HL-60 (cell line): ENCODE results near the gene ATP9B.

Experiments used
- CTCF ChIP-seq: IDR thresholded peaks from one replicate; pipeline ENCODE4 v1.5.1; 2011; ENCODE audit warnings: low read length, control low read depth, inconsistent platforms; ENCODE audit not compliant: insufficient read depth
- TF ChIP-seq, protein P1 (sequence below): IDR thresholded peaks from 2 replicates; pipeline ENCODE4 v1.6.1; 2012; ENCODE audit warnings: low read depth; ENCODE audit not compliant: insufficient replicate concordance

DNA sequence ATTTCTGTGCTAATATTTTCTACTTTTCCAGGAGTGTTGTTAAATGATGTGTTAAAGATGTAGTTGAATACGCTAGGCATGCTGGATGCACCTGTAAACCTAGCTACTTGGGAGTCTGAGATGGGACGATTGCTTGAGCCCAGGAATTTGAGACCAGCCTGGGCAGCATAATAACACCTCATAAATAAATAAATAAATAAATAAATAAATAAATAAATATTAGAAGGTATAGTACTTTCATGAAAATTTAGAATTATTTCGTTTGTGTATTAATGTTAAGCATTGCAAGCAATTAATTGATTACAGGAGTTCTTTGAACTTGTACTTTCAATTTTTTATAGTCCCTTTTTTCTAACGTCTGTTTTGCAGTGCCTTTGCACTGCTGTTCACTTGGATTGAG lies 137.2 kb downstream of the ATP9B start:
- no peak for TF ChIP-seq CTCF
- TF ChIP-seq, protein P1, sequence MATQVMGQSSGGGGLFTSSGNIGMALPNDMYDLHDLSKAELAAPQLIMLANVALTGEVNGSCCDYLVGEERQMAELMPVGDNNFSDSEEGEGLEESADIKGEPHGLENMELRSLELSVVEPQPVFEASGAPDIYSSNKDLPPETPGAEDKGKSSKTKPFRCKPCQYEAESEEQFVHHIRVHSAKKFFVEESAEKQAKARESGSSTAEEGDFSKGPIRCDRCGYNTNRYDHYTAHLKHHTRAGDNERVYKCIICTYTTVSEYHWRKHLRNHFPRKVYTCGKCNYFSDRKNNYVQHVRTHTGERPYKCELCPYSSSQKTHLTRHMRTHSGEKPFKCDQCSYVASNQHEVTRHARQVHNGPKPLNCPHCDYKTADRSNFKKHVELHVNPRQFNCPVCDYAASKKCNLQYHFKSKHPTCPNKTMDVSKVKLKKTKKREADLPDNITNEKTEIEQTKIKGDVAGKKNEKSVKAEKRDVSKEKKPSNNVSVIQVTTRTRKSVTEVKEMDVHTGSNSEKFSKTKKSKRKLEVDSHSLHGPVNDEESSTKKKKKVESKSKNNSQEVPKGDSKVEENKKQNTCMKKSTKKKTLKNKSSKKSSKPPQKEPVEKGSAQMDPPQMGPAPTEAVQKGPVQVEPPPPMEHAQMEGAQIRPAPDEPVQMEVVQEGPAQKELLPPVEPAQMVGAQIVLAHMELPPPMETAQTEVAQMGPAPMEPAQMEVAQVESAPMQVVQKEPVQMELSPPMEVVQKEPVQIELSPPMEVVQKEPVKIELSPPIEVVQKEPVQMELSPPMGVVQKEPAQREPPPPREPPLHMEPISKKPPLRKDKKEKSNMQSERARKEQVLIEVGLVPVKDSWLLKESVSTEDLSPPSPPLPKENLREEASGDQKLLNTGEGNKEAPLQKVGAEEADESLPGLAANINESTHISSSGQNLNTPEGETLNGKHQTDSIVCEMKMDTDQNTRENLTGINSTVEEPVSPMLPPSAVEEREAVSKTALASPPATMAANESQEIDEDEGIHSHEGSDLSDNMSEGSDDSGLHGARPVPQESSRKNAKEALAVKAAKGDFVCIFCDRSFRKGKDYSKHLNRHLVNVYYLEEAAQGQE: no peak
